K562 (cell line): ENCODE measurements around the gene POP5. TPM values are rescaled to one million over a fixed set of nuclear protein-coding genes. Genes with fewer than 3 reads are reported as not detected.

Experiments used
- CBFA2T3 ChIP-seq: fragments of 450-650 bp; IDR thresholded peaks from 2 replicates; pipeline ENCODE4 v1.6.1; 2017
- DEAF1 ChIP-seq: fragments of 450-650 bp; formaldehyde crosslinking; IDR thresholded peaks from 2 replicates; pipeline ENCODE4 v1.4.0; 2020; ENCODE audit warnings: mild to moderate bottlenecking, moderate library complexity
- GATA2 ChIP-seq: sonication (generic); formaldehyde crosslinking; IDR thresholded peaks from 2 replicates; pipeline ENCODE4 v1.4.0; 2020; ENCODE audit warnings: mild to moderate bottlenecking, missing genetic modification reagents
- MTA3 ChIP-seq: fragments of 450-650 bp; formaldehyde crosslinking; IDR thresholded peaks from 2 replicates; pipeline ENCODE4 v1.6.1; 2017; ENCODE audit warnings: mild to moderate bottlenecking, borderline replicate concordance
- NFIX ChIP-seq: fragments of 250-450 bp; sonication (Bioruptor Pico); IDR thresholded peaks from 2 replicates; pipeline ENCODE4 v1.4.0; 2020; ENCODE audit warnings: low read depth, mild to moderate bottlenecking, moderate library complexity
- PCBP2 ChIP-seq: fragments of 200-400 bp; formaldehyde crosslinking; IDR thresholded peaks from 2 replicates; pipeline ENCODE4 v1.6.1; 2018; ENCODE audit warnings: low read length, low read depth, mild to moderate bottlenecking, moderate library complexity; ENCODE audit not compliant: poor library complexity, severe bottlenecking
- POLR3A ChIP-seq: IDR thresholded peaks from 2 replicates; pipeline ENCODE4 v1.6.1; 2011; ENCODE audit warnings: borderline replicate concordance, mild to moderate bottlenecking, moderate library complexity; ENCODE audit not compliant: insufficient read length, insufficient read depth; ENCODE audit errors: extremely low read depth
- PTTG1 ChIP-seq: fragments of 450-650 bp; IDR thresholded peaks from 2 replicates; pipeline ENCODE4 v1.6.1; 2016; ENCODE audit warnings: low read depth, mild to moderate bottlenecking, missing genetic modification characterization, missing compliant biosample characterization
- PURB ChIP-seq: sonication (generic); formaldehyde crosslinking; IDR thresholded peaks from 2 replicates; pipeline ENCODE4 v1.9.0; 2021; ENCODE audit warnings: low read depth, mild to moderate bottlenecking, missing genetic modification reagents
- RAD21 ChIP-seq, 2 experiments: fragments of 250-450 bp in 1 of 2; fragments of 450-650 bp in 1 of 2; sonication (Bioruptor Pico) in 1 of 2; formaldehyde crosslinking in 1 of 2; IDR thresholded peaks in 1 of 2; conservative IDR thresholded peaks in 1 of 2; 2 replicates each; pipeline versions ENCODE4 v1.4.0 to v1.8.0; 2020 to 2022; ENCODE audit warnings: mild to moderate bottlenecking in 2 of 2, moderate library complexity in 1 of 2
- RB1 ChIP-seq: fragments of 450-650 bp; IDR thresholded peaks from 2 replicates; pipeline ENCODE4 v1.6.1; 2017; ENCODE audit warnings: low read depth, mild to moderate bottlenecking
- RNF219 ChIP-seq: fragments of 250-450 bp; sonication (Bioruptor Pico); IDR thresholded peaks from 2 replicates; pipeline ENCODE4 v1.5.0; 2022; ENCODE audit warnings: mild to moderate bottlenecking
- SETDB1 ChIP-seq: IDR thresholded peaks from one replicate; pipeline ENCODE4 v1.6.1; 2012; ENCODE audit warnings: low read length, control low read depth, inconsistent platforms
- TAF15 ChIP-seq: fragments of 200-400 bp; formaldehyde crosslinking; IDR thresholded peaks from 2 replicates; pipeline ENCODE4 v1.6.1; 2017; ENCODE audit warnings: mild to moderate bottlenecking, low read depth, low read length, moderate library complexity
- ZNF140 ChIP-seq: fragments of 250-450 bp; sonication (Bioruptor Pico); IDR thresholded peaks from 2 replicates; pipeline ENCODE4 v1.8.0; 2021; ENCODE audit warnings: moderate library complexity, mild to moderate bottlenecking, inconsistent platforms
- ZNF274 ChIP-seq: IDR thresholded peaks from 2 replicates; pipeline ENCODE4 v1.6.1; 2011; ENCODE audit warnings: low read depth, mild to moderate bottlenecking, low read length, moderate library complexity, borderline replicate concordance
- ZNF3 ChIP-seq: fragments of 250-450 bp; sonication (Bioruptor Pico); IDR thresholded peaks from 2 replicates; pipeline ENCODE4 v1.5.0; 2021; ENCODE audit warnings: mild to moderate bottlenecking, moderate library complexity
- ZNF395 ChIP-seq: fragments of 200-800 bp; sonication (Bioruptor generic); IDR thresholded peaks from 2 replicates; pipeline ENCODE4 v1.6.1; 2017; ENCODE audit warnings: missing genetic modification characterization, missing compliant biosample characterization
- polyA plus RNA-seq, 8 experiments: library from polyadenylated mRNA; depleted of rRNA in 4 of 8; stranded (reverse) in 5 of 8; unstranded in 3 of 8; fragments of >200 nt; fragmentation: Nextera tagmentation in 2 of 8; fragmentation: Illumina TruSeq in 1 of 8; extraction: Ambion mirVana in 2 of 8; extraction: Trizol in 1 of 8; gene quantifications; 2 replicates each; pipeline versions ENCODE4 v1.2.1 to v1.2.3, GENCODE V29; 2011 to 2014; ENCODE audit warnings: inconsistent platforms in 1 of 8, missing spikeins in 1 of 8
- total RNA-seq, 7 experiments: library from RNA; depleted of rRNA in 6 of 7; stranded (reverse); fragments of >200 nt in 6 of 7; fragmentation: Illumina TruSeq in 2 of 7; extraction: Trizol in 2 of 7; gene quantifications; 2 replicates each; pipeline versions ENCODE4 v1.2.1 to v1.2.3, GENCODE V29; 2011 to 2021; ENCODE audit warnings: low replicate concordance in 1 of 7

POP5 gene
- total and polyA plus RNA-seq, 9 of the 15 experiments (the other 6 are each of a cell fraction or from before 2014, with no cell fraction given), result 57.5 to 253 (median 73.8) TPM

- no peak for TF ChIP-seq ZNF3
- TF ChIP-seq ZNF395 (CRISPR knock-in tag), result no peak
- TF ChIP-seq PURB (CRISPR knock-in tag), result no peak
- TF ChIP-seq POLR3A, result no peak
- peak; percentile 63 to 66 for TF ChIP-seq RAD21 (CRISPR knock-in tag; conservative IDR thresholded peaks at IDR 0.05 in 1 of 2, IDR thresholded peaks at IDR 0.05 in 1 of 2)
- TF ChIP-seq GATA2 (CRISPR knock-in tag), result no peak
- no peak for TF ChIP-seq DEAF1 (CRISPR knock-in tag)
- no peak for TF ChIP-seq PCBP2
- 0 out of 2 replicates have a peak, but pooled peaks have one; percentile 40 for TF ChIP-seq MTA3
- TF ChIP-seq SETDB1, result no peak
- no peak for TF ChIP-seq NFIX (CRISPR knock-in tag)
- no peak for TF ChIP-seq CBFA2T3
- TF ChIP-seq RNF219 (CRISPR knock-in tag), result no peak
- TF ChIP-seq ZNF140 (CRISPR knock-in tag), result no peak
- no peak for TF ChIP-seq ZNF274
- TF ChIP-seq RB1, result peak; percentile 80
- TF ChIP-seq TAF15, result no peak
- TF ChIP-seq PTTG1 (tag), result no peak
Measured at GRCh38 chr12:120584343-120585149, 3.3 kb upstream of the POP5 start (continued).
